ENCODE results near the gene HK1. TPM values are rescaled to one million over a fixed set of nuclear protein-coding genes. Genes with fewer than 3 reads are reported as not detected.
A peak's percentile ranks its signal among the peaks of the same experiment; 100 is the strongest.

HK1 gene
- total RNA-seq, 2 donors from 2014 or later: 150 to 158 TPM

DNA sequence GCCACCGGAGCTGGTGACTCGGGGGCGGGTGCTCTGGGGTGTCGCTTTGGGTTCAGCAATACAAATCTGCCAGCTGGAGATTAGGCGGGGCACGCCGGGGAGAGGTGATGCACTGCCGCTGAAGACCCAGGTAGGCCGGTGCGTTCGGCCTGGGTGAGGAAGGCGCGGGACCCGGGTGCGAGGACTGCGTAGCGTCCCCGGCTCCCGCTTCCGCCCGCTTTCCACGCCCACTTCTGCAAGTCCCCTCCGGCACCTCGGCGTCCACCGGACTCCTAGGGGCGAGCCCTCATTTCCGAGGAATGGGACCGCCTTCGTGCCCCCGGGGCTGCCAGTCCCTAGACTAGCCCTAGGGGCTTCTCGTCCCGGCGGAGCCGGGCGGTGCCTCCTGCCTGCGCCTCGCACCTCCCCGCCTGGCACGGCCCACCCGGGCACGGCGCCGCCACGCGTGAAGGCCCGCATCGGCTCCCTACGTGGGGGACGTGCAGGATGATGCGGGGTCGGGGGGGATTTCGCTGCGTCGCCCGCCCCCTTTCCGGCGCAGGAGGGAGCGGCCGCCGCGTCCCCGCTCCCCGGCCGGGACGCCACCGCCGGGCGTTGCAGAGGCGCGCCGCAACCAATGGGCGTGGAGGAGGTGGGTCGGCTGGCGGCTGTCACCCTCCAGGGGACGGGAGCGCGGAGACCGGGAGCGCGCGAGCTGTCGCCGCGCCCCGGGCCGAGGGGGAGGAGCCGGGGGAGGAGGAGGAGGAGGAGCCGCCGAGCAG, 40.0 kb downstream of the HK1 start:
- H3K27ac ChIP-seq: peak overlapping the region; percentile 98 to 100
- no peaks in the 10 kb centered on the region for H3K36me3 ChIP-seq
- DNase-seq (ENCODE audit: low spot score) (peak; percentile 63), ATAC-seq (ENCODE audit: insufficient number of reproducible peaks, low FRiP score, low read depth) (peak; percentile 75)
- H3K4me3 ChIP-seq: peak overlapping the region; percentile 100
- no peaks in the 10 kb centered on the region for H3K9me3 ChIP-seq
- peaks cover 24 to 38% of the 10 kb centered on the region in 2 donors for H3K4me1 ChIP-seq (ENCODE audit: control insufficient read depth in 1 of 2, low read depth in 2 of 2)
- no peak for TF ChIP-seq CTCF (IDR thresholded peaks at IDR 0.05)
- H3K27me3 ChIP-seq (replicated peaks; ENCODE audit: insufficient read depth): no peaks in the 10 kb centered on the region

DNA sequence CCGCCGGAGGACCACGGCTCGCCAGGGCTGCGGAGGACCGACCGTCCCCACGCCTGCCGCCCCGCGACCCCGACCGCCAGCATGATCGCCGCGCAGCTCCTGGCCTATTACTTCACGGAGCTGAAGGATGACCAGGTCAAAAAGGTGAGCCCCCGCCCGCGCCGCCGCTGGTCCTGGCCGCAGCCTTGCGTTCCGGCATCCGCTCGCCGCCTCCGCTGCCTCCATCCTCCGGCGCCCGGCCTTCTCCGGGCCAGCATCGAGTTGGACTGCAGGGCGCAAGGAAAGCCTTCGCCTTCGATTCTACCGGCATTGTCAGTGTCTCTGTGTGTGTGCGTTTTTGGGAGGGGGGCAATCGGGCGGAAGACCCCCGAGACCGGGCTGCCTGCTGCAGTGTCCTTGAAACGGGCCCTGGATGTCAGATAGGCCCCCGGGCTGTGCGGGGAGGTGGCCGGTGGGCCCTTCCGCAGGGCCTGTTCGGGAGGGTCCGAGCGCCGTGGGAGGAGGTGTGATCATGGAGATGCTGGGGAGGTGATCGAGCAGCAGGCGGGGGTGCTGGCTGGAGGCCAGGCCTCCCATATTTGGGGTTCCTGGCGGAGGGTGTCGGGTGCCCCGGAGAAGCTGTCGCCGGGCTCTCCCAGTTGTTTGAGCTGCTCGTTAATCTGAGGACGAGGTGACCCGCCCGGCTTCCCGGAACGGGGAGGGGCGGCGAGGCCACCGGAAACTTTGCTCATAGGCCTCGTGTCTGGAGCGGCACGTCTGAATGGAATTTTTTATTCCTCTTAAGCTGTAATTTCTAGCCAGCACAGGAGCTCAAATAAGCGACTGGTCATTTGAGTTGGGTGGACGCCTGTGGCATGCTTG, 40.8 kb downstream of the HK1 start:
- Histone ChIP-seq H3K9me3 (no peaks in the 10 kb centered on the region), H3K4me1 (ENCODE audit: control insufficient read depth in 1 of 2, low read depth in 2 of 2) (peaks cover 31 to 46% of the 10 kb centered on the region in 2 donors), H3K27ac (peak overlapping the region; percentile 98 to 100), H3K36me3 (no peaks in the 10 kb centered on the region), H3K4me3 (peak overlapping the region; percentile 100), H3K27me3 (replicated peaks; ENCODE audit: insufficient read depth) (no peaks in the 10 kb centered on the region)
- TF ChIP-seq CTCF (IDR thresholded peaks at IDR 0.05): no peak
- DNase-seq (ENCODE audit: low spot score): peak; percentile 73
- peak; percentile 54 for ATAC-seq (ENCODE audit: insufficient number of reproducible peaks, low FRiP score, low read depth)

DNA sequence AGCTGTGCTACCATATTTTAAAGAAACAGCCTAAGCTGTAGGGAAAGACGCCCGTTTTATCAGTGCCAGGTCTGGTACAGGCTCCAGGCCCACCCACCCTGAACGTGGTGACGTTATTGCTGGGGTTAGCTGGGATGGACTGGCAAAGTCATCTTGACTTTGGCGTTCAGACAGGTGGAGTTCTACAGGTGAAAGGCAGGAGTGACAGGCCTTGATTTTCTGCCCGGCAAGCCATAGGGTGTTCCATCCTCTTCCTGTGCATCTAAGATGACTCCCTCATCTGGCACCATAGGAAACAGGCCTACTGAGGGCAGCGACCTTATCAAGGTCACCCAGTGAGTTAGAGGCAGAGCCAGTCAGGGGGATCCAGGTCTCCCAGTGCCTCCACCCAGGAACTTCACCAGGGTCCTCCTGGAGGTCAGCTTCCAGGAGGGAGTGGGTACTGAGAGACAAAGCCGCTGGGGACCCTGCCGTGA, 41.6 kb downstream of the HK1 start:
- TF ChIP-seq CTCF (IDR thresholded peaks at IDR 0.05): no peak
- no peaks in the 10 kb centered on the region for H3K9me3 ChIP-seq
- no peaks in the 10 kb centered on the region for H3K36me3 ChIP-seq
- ATAC-seq (ENCODE audit: insufficient number of reproducible peaks, low FRiP score, low read depth) (no peak), DNase-seq (ENCODE audit: low spot score) (no peak)
- H3K4me1 ChIP-seq (ENCODE audit: control insufficient read depth in 1 of 2, low read depth in 2 of 2): peaks cover 35 to 53% of the 10 kb centered on the region in 2 donors
- peak overlapping the region; percentile 100 for H3K4me3 ChIP-seq
- H3K27me3 ChIP-seq (replicated peaks; ENCODE audit: insufficient read depth): no peaks in the 10 kb centered on the region
- H3K27ac ChIP-seq: peak overlapping the region; percentile 98 to 100

GRCh38 chr10:69320521-69320920, 42.2 kb downstream of the HK1 start:
- no peaks in the 10 kb centered on the region for H3K36me3 ChIP-seq
- no peak for DNase-seq (ENCODE audit: low spot score)
- H3K4me1 ChIP-seq (ENCODE audit: control insufficient read depth in 1 of 2, low read depth in 2 of 2): peaks cover 41 to 60% of the 10 kb centered on the region in 2 donors
- peak overlapping the region; percentile 98 to 100 for H3K27ac ChIP-seq
- peak overlapping the region; percentile 100 for H3K4me3 ChIP-seq
- no peaks in the 10 kb centered on the region for H3K27me3 ChIP-seq (replicated peaks; ENCODE audit: insufficient read depth)
- H3K9me3 ChIP-seq: no peaks in the 10 kb centered on the region
- no peak for TF ChIP-seq CTCF (IDR thresholded peaks at IDR 0.05)
- ATAC-seq (ENCODE audit: insufficient number of reproducible peaks, low FRiP score, low read depth): no peak

All from thoracic aorta (tissue), 2 donors.